Left hindlimb (tissue), 1 donor: Measurements from ENCODE around the gene KRT81.

Experiments
- DNase-seq: peaks from one replicate; pipeline ENCODE4 v3.0.0-alpha.2; 2018

Gene KRT81

GRCh38 chr12:52238207-52238840, 53.0 kb downstream of the KRT81 start:
- DNase-seq, result no peak

GRCh38 chr12:52236386-52237050, 54.8 kb downstream of the KRT81 start:
- no peak for DNase-seq
